GM21825 (cell line): Measurements from ENCODE around the gene ITGA3.

ENCODE experiments used
- ATAC-seq: cut with Tn5 transposase; IDR thresholded peaks from one replicate; pipeline ENCODE4 v1.9.1; 2021; ENCODE audit warnings: mild to moderate bottlenecking, moderate library complexity; ENCODE audit not compliant: unreplicated experiment

Gene ITGA3

DNA sequence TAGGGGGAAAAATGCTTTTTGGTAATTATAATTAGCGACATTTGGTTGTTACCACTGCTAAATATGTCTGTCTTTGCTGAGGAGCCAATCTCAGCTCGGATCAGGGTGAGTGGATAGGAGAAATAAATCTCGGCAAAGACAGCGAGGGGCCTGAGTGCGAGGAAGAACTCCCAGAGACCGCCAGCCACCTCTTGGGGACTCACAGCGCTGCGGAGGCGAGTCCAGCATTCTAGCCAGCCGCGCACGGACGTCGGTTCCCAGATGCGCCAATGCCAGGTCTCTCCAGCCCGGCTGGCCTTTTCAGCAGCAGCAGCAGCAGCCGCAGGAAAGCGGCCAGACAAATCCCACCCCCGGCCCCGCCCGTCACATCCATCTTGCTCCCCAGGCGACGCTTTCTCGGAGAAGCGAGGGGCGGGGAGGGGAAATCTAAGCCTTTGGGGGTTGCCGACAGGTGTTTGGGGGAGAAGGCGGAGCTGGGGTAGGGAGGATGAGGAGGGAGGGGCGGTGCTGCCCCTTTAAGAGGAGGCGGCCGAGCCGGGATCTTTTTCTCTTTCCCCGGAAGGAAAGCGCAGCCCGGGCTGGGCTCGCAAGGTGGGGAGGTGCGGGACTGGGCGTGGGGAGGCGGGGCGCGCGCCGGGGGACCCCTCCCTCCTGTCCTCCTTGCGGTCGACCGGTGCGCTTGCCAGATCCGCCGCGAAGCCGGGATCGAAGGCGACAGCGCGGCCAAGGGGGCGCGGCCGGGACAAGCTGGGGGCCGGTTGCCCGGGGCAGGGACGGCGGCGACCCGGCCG, at the start of gene ITGA3:
TSS of gene ITGA3 (plus strand) at position 685 of the 791 bp plus-strand sequence. CDS start 330 bp downstream, outside the sequence.
- ATAC-seq, result no peak

DNA sequence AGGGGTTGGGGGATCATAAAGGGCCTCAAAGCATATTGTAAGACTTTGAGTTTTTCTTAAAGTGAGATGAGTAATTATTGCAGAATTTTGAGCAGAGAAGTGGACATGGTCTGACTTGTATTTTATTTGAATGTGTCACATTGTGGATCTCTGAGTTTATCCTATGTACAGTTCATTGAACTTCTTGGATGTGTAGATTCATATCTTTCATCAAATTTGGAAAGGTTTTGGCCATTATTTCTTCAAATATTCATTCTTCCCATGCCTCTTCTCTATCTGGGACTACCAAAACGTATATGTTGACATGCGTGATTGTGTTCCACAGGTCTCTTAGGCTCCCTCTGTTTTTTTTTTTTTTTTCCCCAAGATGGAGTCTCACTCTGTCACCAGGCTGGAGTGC, 46.6 kb upstream of the ITGA3 start:
- no peak for ATAC-seq

DNA sequence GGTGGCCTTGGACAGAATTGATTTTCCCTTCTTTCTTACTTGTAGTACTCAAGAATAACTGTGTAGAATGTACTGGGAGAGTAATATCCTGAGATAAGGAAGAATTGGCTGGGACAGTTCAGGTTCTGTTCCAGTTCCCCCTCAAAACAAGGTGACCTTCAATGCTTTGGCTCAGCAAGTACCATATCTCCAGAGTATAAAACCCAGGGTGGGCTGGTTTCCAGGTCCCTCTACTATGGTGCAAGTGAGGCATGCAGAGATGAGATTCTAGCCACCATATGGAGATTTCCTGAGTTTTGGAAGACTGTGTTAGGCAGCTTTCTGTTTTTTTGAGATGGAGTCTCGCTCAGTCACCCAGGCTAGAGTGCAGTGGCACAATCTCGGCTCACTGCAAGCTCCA, 42.8 kb upstream of the ITGA3 start:
- ATAC-seq, result no peak

DNA sequence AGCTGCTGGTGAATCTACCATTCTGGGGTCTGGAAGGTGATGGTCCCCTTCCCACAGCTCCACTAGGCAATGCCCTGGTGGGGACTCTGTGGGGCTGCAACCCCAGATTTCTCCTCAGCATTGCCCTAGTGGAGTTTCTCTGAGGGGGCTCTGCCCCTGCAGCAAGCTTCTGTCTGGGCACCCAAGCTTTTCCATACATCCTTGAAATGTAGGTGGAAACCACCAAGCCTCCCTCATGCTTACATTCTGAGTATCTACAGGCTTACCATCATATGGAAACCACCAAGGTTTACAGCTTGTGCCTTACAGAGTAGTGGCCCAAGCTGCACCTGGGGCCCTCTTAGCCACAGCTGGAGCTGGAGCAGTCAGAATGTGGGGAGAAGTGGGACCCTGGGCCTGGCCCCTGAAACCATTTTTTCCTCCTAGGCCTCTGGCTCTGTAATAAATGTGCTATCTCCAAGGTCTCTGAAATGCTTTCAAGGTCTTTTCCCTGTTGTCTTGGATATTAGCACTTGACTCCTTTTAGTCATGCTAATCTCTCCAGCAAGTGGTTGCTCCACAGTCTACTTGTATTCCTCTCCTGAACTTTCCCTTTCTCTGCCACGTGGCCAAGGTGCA, 41.3 kb upstream of the ITGA3 start:
- no peak for ATAC-seq

DNA sequence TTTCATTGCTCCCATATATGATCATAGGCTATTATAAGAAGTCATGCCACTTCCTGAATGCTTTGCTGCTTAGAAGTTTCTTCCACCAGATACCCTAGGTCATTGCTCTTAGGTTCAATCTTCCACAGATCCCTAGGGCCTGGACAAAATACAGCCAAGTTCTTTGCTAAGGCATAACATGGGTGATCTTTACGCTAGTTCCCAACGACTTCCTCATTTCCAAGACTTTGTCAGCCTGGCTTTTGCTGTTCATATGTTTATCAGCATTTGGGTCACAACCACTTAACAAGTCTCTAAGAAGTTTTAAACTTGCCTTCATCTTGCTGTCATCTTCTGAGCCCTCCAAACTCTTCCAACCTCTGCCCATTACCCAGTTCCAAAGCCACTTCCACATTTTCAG, 40.8 kb upstream of the ITGA3 start:
- no peak for ATAC-seq

DNA sequence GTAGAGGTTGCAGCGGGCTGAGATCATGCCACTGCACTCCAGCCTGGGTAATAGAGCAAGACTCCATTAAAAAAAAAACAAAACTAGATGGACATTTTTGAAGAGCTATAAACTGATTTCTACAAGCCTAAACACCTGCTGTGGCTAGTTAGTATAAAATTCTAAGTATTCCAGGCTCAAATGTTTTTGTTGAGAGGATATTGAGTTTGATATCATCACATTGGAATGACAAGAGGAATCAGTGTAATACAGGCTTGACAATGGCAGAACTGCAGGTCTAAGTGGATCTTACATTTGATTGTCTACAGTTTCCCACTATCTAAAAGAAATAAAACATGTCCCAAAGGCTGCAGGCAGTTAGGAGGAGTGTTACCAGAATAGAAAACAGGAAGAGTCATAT, 37.0 kb upstream of the ITGA3 start:
- ATAC-seq, result no peak

DNA sequence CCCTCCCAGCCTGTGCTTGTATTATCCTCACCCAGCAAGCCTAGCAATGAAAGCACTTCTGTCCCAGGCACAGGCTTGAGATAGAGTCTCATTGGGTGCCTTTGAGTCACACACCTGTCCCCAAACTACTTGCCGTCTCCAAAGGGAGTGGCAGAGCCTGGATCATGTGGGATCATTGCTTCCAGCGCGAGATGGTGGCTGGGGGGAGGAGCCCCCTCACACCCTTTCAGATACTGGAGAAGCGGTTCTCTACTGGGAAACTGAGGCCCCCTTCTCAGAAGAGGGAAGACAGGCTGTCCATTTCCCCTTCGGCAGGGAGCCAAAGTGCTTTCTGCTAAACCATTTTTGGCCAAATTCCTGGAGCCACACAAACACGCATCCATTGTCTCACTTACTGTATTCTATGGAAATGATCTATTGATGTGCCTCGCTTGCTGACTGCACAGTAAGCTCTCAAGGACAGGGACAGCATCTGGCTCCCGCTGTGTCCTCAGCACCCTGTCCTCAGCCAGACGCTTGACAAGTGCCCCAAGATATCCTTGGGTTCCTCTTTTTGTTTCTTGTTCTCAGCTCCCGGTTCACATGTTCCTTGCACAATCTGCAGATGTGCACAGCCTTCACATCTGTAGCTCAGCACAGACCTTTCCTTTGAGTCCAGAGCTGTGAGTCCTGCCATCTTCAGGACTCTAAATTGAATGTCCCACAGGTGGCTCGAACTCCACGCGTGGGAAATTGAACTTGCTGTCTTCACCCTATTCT, 34.9 kb upstream of the ITGA3 start:
- ATAC-seq, result no peak

DNA sequence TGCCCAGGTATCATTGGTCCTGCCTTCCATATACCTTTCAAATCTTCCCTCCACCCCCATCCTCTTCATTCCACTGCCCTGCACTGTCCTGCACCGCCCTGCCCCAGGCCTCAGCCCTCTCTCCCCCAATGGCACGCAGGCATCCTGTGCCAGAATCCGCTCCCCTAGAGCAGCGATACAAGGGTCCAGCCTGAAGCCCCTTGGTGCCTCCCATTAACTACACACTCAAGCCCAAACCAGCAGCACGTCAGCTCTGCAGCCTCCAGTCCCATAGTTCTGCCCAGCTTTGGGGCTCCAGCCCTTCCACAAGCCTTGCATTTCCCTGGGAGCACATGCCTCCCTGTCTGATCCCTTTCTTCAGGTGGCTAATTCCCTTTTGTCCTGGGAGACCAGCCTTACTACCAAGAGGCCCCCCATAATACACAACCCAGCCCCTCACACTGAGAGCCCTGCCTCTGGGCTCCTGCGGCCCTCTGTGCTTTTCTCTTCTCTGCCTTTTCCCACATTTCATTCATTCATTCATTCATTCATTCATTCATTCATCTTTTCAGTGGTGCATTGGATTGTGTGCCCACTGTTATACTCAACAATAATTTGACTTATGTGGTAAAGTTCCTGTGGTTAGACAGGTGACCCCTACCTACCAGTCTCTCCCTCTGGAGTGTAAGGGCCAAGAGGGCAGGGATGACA, 34.1 kb upstream of the ITGA3 start:
- no peak for ATAC-seq

DNA sequence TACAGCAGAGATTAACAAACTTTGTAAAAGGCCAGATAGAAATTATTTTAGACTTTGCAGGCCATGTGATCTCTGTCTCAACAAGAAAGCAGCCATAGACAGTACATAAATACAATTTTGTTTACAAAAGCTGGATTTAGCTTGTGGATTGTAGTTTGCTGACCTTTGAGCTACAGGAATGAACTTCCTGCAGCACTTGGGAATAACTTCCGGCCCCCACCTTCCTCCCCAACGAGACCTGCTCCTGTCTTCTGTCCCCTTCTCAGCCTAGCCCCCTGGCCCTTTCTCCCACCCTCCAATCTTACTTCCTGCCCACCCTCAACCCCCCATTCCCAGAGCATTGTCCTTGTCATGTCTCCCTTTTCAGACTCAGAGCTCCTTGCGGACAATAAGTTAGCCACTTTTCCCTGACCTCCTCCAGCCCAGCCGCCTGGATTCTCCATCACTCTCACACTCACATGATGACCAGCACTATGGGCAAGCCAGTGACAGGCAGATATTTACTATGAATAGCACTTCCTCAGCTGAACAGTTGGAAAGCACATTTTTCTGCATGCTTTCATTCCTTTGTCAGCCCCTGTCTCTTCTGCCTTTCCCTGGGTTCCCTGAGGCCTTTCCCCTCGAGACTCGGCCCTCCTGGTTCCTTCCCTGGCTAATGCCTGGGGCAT, 33.3 kb upstream of the ITGA3 start:
- ATAC-seq, result no peak

DNA sequence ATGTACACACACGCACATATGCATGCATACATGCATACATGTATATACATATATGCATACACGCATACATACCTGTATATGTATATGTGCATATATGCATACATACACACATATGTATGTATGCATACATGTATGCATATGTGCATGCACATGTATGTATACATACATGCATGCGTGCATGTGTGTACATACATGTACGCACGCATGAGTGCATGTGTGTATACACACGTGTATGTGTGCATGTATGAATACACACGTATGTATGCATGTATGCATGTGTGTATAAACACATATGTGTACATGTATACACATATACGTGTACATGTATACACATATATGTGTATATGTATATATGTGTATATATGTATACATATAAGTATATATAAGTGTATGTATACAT, 32.4 kb upstream of the ITGA3 start:
- ATAC-seq, result no peak

DNA sequence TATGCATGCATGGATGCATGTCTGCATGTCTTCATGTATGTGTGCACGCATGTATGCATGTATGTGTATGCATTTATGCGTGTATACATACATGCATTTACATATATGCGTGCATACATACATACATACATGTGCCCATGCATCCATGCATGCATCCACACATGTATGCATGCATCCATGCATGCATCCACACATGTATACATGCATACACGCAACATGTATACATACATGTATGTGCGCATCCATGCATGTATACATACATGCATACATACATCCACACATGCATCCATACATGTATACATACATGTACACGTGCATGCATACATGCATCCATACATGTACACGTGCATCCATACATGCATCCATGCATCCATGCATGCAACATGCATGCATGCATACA, 31.1 kb upstream of the ITGA3 start:
- no peak for ATAC-seq

DNA sequence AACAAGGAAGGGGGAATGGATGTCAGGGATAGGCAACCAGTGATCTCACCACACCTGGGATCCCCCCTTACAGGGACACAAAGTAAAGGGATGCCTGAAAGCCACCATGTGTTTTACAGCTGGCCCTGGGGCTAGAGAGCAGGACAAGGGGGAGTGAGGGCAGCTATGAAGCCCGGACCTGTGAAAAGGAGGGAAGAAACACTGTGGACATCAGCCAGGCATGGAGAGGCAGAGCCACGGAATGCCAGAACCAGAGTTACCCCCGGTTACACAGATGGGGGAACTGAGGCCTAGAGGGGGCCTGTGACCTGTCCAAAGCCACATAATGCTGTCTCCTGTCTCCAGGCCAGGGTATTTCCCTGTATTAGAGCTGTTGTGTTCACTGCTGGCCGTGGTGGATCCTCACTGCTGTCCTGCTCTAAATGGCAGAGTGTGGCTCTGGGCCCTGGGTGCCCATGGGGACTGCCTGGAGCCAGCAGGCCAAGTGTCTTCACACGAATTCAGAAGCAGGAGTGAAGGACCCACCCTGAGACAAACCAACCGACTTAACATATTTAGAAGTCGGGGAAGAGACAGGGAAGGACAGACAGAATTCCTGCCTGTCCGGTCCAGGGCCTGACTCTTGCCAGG, 29.7 kb upstream of the ITGA3 start:
- ATAC-seq, result no peak

DNA sequence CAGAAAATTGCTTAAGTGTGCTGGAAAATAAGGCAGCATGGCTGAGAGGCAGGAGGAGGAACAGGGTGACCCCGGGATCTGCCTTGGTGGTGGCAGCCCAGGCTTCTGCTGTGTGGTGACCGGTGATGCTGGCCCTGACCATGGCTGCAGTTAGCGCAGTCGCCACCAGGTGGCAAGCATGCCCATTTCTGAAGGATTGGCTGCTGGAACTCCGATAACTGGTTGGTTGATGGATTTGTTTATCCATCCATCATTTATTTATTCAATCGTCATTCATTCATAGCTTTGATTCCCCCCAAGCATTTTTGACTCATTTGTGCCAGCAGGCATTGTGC, 29.1 kb upstream of the ITGA3 start:
- ATAC-seq, result no peak

DNA sequence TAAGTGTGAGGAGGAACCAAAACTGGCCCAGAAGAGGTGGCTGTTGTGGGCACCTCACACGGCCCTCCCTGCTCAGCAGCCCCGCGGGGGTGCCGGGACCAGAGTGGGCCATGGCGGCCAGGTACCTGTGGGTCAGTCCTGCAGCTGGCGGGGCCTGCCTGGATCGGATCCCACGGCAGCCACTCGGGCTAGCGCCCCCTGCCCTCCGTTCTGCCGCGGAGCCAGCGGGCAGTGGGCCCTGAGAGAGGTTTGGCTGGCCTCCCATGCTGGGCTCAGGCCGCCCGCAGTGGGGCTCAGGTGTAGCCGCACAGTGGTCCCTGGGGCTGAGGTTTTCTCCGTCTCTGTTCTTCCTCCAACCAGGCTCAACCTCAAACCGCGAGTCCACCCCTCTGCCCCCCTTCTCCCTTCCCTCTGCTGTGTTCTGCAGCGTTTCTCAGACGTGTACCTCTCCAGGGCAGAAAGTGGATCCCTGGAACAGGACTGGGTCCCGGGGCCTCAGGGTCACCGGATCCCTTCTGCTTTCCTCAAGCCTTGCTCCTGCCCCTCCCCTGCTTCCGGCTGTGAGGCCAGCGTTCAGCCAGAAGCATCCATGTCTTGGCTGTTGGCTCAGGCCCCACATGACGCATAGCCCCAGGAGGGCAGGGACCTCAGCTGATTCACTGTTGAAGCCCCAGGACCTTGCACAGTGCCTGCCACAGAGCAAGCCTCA, 28.6 kb upstream of the ITGA3 start:
- no peak for ATAC-seq

DNA sequence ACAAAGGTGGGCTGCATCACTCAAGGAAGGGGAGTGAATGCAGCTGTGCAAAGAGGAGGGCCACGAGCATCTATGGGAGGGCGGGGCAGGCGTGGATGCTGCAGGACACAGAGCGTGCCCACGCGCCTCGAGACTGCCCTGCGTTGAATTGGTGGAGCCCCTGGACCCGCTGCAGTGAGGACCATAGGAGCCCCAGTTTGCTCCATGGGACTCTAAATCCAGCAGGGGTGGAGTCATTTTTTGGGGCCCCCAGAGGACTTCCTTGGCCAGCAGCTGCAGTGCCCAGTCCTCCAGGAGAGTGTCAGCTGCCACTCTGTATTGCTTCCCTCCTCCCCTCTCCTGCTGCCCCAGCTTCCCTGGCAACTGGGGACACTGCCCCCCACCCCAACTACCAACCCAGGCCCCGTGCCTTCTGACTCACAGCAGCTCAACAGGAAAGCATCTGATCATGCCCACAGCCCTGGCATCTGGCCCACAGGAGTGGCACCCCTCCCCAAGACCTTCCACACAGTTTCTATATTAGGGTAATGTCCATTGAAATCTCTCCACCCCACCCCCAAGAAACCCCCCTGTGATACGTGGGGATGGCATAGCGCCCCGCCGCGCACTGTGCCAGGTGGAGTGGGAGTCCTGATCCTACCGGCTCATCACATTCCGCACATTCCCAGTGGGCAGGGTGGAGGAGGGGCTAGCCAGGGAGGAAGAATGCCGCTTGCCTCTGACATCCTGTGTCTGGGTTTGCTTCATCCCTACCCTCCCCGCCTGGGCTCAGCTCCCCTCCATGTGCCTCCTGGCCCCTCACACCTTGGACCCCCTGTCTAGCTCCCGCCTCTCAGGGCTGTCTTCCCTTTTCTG, 27.8 kb upstream of the ITGA3 start:
- ATAC-seq, result no peak

DNA sequence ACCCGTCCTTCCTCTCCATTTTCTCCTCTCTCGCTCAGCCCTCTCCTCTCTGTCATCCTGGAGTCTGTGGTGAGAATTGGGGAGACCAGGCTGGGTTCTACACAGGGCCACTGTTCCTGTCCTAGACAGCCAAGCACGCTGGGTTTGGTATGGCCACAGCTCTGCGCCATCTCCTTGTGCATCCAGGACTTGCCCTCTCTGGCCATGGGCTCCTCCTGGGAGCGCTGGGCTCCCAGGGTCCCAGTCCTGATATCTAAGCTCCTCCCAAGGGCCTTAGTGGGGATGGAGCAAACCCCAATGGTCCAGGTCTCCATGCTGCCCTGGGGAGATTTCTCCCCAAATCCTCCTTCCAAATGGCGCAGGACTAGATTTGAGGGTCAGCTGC, 27.2 kb upstream of the ITGA3 start:
- no peak for ATAC-seq

DNA sequence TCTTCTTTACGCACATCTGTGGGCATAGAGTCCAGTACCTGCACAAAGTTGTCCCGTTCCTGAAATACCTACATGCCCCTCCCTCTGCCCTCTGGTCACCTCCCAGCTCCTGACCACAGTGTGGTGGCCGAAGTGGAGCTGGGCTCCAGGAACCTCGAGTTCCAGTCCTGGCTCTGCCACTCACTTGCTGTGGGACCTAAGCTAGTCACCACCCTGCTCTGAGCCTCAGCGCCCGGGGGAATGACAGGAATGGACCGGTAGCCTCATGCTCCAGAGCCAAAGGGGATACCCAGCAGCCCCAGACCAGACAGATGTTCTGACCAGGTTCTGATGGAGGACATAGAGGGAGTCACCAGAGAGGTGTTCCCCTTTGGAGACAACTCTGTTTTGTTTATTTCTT, 26.7 kb upstream of the ITGA3 start:
- ATAC-seq, result no peak

DNA sequence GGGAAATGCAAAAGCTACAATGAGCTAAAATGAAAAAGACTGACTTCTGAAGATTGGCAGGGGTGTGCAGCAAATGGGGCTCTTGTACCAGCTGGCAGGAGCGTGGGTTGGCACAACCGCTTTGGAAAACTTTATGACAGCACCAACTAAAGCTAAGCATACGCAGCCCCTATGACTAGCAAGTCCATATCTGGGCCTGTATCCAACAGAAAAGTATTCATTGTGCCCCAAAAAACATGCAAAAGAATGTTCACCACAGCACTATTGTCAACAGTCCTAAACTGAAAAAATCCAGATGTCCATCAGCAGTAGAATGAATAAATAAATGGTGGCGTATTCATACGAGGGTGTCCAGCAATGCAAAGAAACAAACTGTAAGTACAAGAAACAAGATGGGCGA, 22.6 kb upstream of the ITGA3 start:
- ATAC-seq, result no peak
